Upper lobe of left lung (tissue), 4 donors: ENCODE measurements around the gene PTRH1.

ENCODE experiments used
- CTCF ChIP-seq, 6 experiments: fragments of 450-650 bp in 4 of 6; fragments of 200-600 bp in 2 of 6; sonication (generic) in 2 of 6; IDR thresholded peaks; one replicate each; pipeline ENCODE4 v1.5.1; 2016 to 2019; ENCODE audit warnings: antibody characterized with exemption in 6 of 6
- POLR2AphosphoS5 ChIP-seq, 2 donors: sonication (generic); formaldehyde crosslinking; IDR thresholded peaks; one replicate each; pipeline ENCODE4 v1.5.1; 2017; ENCODE audit warnings: antibody characterized with exemption in 2 of 2

GRCh38 chr9:127723444-127723843 lies 8.0 kb upstream of the PTRH1 start:
- TF ChIP-seq CTCF (IDR thresholded peaks at IDR 0.05) (no peak), POLR2AphosphoS5 (IDR thresholded peaks at IDR 0.05) (no peak)
